Dedifferentiated amniotic fluid mesenchymal stem cell (primary cell): ENCODE measurements around the gene SMYD2.

Source experiments
- DNase-seq: peaks from one replicate; pipeline ENCODE4 v3.0.0-alpha.2; 2016; ENCODE audit errors: extremely low spot score

SMYD2 gene

GRCh38 chr1:214303141-214303930, 22.4 kb downstream of the SMYD2 start:
- DNase-seq: no peak

- DNase-seq: no peak
Measured at GRCh38 chr1:214305164-214305751, 24.3 kb downstream of the SMYD2 start.

- no peak for DNase-seq
Measured at GRCh38 chr1:214306269-214306668, 25.3 kb downstream of the SMYD2 start.

GRCh38 chr1:214310010-214310409, 29.1 kb downstream of the SMYD2 start:
- no peak for DNase-seq

GRCh38 chr1:214310777-214311690, 30.1 kb downstream of the SMYD2 start:
- no peak for DNase-seq

GRCh38 chr1:214312530-214313051, 31.6 kb downstream of the SMYD2 start:
- no peak for DNase-seq

GRCh38 chr1:214314178-214314843, 33.4 kb downstream of the SMYD2 start:
- DNase-seq: no peak

GRCh38 chr1:214316593-214316992, 35.6 kb downstream of the SMYD2 start:
- DNase-seq: no peak

GRCh38 chr1:214317300-214317699, 36.3 kb downstream of the SMYD2 start:
- no peak for DNase-seq

- no peak for DNase-seq
Measured at GRCh38 chr1:214317734-214318133, 36.8 kb downstream of the SMYD2 start.

GRCh38 chr1:214318356-214318755, 37.4 kb downstream of the SMYD2 start:
- DNase-seq: no peak

- no peak for DNase-seq
Measured at GRCh38 chr1:214318956-214319736, 38.2 kb downstream of the SMYD2 start.

GRCh38 chr1:214319938-214320337, 39.0 kb downstream of the SMYD2 start:
- no peak for DNase-seq

GRCh38 chr1:214321705-214322453, 40.9 kb downstream of the SMYD2 start:
- DNase-seq: no peak

GRCh38 chr1:214324896-214325800, 44.2 kb downstream of the SMYD2 start:
- DNase-seq: no peak

- DNase-seq: no peak
Measured at GRCh38 chr1:214326406-214326805, 45.4 kb downstream of the SMYD2 start.

GRCh38 chr1:214327514-214327913, 46.6 kb downstream of the SMYD2 start:
- no peak for DNase-seq

GRCh38 chr1:214328770-214329469, 48.0 kb downstream of the SMYD2 start:
- DNase-seq: peak; percentile 76
